ENCODE data around the gene CUX1. TPM values are rescaled to one million over a fixed set of nuclear protein-coding genes. Genes with fewer than 3 reads are reported as not detected.
"Not testable (repeated sequence)": the region's sequence is repeated elsewhere in the genome, so short reads cannot be mapped to it uniquely, and the experiment has no call there.

The CUX1 gene
- total and polyA plus RNA-seq, 2 donors = 59.7 to 63.5 TPM

- no peak overlapping the region for H3K27ac ChIP-seq (ENCODE audit: low read depth)
- 75% methylated on average over 8 of the region's 8 CpGs for WGBS
- no peaks in the 10 kb centered on the region for H3K4me1 ChIP-seq (ENCODE audit: insufficient read depth)
- no peak for DNase-seq (ENCODE audit: extremely low spot score)
- H3K36me3 ChIP-seq (ENCODE audit: insufficient read depth) = peaks cover 2% of the 10 kb centered on the region
- H3K4me3 ChIP-seq (ENCODE audit: low read depth, low read length) = no peak overlapping the region
These were observed 504.8 kb downstream of the CUX1 start for GRCh38 chr7:102322202-102322715.

GRCh38 chr7:102323914-102324195 lies 506.4 kb downstream of the CUX1 start:
- WGBS = 89% methylated on average over 5 of the region's 5 CpGs
- no peaks in the 10 kb centered on the region for H3K36me3 ChIP-seq (ENCODE audit: insufficient read depth)
- H3K4me3 ChIP-seq (ENCODE audit: low read depth, low read length) = no peak overlapping the region
- no peaks in the 10 kb centered on the region for H3K4me1 ChIP-seq (ENCODE audit: insufficient read depth)
- no peak for DNase-seq (ENCODE audit: extremely low spot score)
- no peak overlapping the region for H3K27ac ChIP-seq (ENCODE audit: low read depth)

- not testable (repeated sequence) for H3K4me1 ChIP-seq (ENCODE audit: insufficient read depth); DNase-seq (ENCODE audit: extremely low spot score); H3K27ac ChIP-seq (ENCODE audit: low read depth); H3K36me3 ChIP-seq (ENCODE audit: insufficient read depth); H3K4me3 ChIP-seq (ENCODE audit: low read depth, low read length)
- 86% methylated on average over 11 of the region's 11 CpGs for WGBS
These were observed 507.7 kb downstream of the CUX1 start for GRCh38 chr7:102325106-102325505.

- H3K36me3 ChIP-seq (ENCODE audit: insufficient read depth) = no peaks in the 10 kb centered on the region
- no peaks in the 10 kb centered on the region for H3K4me1 ChIP-seq (ENCODE audit: insufficient read depth)
- H3K27ac ChIP-seq (ENCODE audit: low read depth) = no peak overlapping the region
- 86% methylated on average over 11 of the region's 11 CpGs for WGBS
- no peak for DNase-seq (ENCODE audit: extremely low spot score)
- H3K4me3 ChIP-seq (ENCODE audit: low read depth, low read length) = no peak overlapping the region
These were observed 508.9 kb downstream of the CUX1 start for GRCh38 chr7:102326157-102326889.

- H3K27ac ChIP-seq (ENCODE audit: low read depth); H3K4me1 ChIP-seq (ENCODE audit: insufficient read depth); H3K4me3 ChIP-seq (ENCODE audit: low read depth, low read length); DNase-seq (ENCODE audit: extremely low spot score); H3K36me3 ChIP-seq (ENCODE audit: insufficient read depth): not testable (repeated sequence)
- WGBS = 80% methylated on average over 6 of the region's 6 CpGs
These were observed 509.8 kb downstream of the CUX1 start for GRCh38 chr7:102327183-102327582.

- not testable (repeated sequence) for H3K36me3 ChIP-seq (ENCODE audit: insufficient read depth); H3K4me1 ChIP-seq (ENCODE audit: insufficient read depth); H3K27ac ChIP-seq (ENCODE audit: low read depth); DNase-seq (ENCODE audit: extremely low spot score); H3K4me3 ChIP-seq (ENCODE audit: low read depth, low read length)
- WGBS = 59% methylated on average over 4 of the region's 5 CpGs
These were observed 511.4 kb downstream of the CUX1 start for GRCh38 chr7:102328863-102329262.

- H3K27ac ChIP-seq (ENCODE audit: low read depth); H3K4me3 ChIP-seq (ENCODE audit: low read depth, low read length); DNase-seq (ENCODE audit: extremely low spot score); H3K4me1 ChIP-seq (ENCODE audit: insufficient read depth); H3K36me3 ChIP-seq (ENCODE audit: insufficient read depth): not testable (repeated sequence)
- 78% methylated on average over 9 of the region's 9 CpGs for WGBS
These were observed 511.9 kb downstream of the CUX1 start for GRCh38 chr7:102329366-102329765.

- not testable (repeated sequence) for H3K4me1 ChIP-seq (ENCODE audit: insufficient read depth); H3K27ac ChIP-seq (ENCODE audit: low read depth); H3K4me3 ChIP-seq (ENCODE audit: low read depth, low read length); DNase-seq (ENCODE audit: extremely low spot score); H3K36me3 ChIP-seq (ENCODE audit: insufficient read depth)
- WGBS = 77% methylated on average over 8 of the region's 8 CpGs
These were observed 513.4 kb downstream of the CUX1 start for GRCh38 chr7:102330666-102331460.

Small RNAs within 50 kb of the gene (small RNA-seq; reads per million reads assigned to genes)
- gene AC005086.2 = not detected
- not detected for gene AC005086.3
- not detected for gene AC005086.4
- gene AC005088.1 = not detected
- not detected for gene MIR4285
- not detected for gene RF00554

Other genes starting within 250 kb of the CUX1 start
- 0.63 TPM for gene MYL10, start 188.3 kb upstream of the CUX1 start, total RNA-seq
- gene MYL10, start 188.3 kb upstream of the CUX1 start, polyA plus RNA-seq = 0.38 TPM

All from urinary bladder (tissue), 4 donors.